ENCODE results near the gene ARMC8. TPM values are rescaled to one million over a fixed set of nuclear protein-coding genes. Genes with fewer than 3 reads are reported as not detected.
A peak's percentile ranks its signal among the peaks of the same experiment; 100 is the strongest.

Gene ARMC8
- total RNA-seq, 1 donor = 70.8 TPM

DNA sequence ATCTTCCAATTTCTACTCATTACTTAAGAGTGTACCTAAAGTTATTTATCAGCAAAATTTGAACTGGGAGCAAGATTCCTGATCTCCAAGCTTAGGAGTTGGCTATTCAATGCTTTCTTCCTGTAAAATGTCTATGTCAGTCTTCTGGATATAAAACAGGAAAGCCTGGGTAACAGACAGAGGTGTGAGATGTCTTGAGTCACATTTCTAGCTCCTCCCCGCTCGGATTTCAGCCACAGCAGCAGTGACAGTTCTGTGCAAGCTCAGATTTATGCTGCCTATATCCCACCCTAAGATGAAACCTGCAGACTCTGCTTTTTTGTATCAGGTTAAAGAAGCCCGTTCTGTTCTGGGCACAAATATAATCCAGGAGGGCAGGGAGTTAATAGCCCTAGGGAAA lies 2.1 kb upstream of the ARMC8 start:
- no peak overlapping the region for H3K4me3 ChIP-seq (ENCODE audit: low read depth, low read length)
- TF ChIP-seq CTCF (IDR thresholded peaks at IDR 0.05; ENCODE audit: insufficient read depth, low read depth, low read length) = no peak
- DNase-seq (ENCODE audit: low read depth) = peak; percentile 7

GRCh38 chr3:138186221-138186620 lies 880 bp upstream of the ARMC8 start:
- no peak overlapping the region for H3K4me3 ChIP-seq (ENCODE audit: low read depth, low read length)
- no peak for TF ChIP-seq CTCF (IDR thresholded peaks at IDR 0.05; ENCODE audit: insufficient read depth, low read depth, low read length)
- no peak for DNase-seq (ENCODE audit: low read depth)

GRCh38 chr3:138186803-138187295 lies 252 bp upstream of the ARMC8 start:
- no peak for TF ChIP-seq CTCF (IDR thresholded peaks at IDR 0.05; ENCODE audit: insufficient read depth, low read depth, low read length)

DNA sequence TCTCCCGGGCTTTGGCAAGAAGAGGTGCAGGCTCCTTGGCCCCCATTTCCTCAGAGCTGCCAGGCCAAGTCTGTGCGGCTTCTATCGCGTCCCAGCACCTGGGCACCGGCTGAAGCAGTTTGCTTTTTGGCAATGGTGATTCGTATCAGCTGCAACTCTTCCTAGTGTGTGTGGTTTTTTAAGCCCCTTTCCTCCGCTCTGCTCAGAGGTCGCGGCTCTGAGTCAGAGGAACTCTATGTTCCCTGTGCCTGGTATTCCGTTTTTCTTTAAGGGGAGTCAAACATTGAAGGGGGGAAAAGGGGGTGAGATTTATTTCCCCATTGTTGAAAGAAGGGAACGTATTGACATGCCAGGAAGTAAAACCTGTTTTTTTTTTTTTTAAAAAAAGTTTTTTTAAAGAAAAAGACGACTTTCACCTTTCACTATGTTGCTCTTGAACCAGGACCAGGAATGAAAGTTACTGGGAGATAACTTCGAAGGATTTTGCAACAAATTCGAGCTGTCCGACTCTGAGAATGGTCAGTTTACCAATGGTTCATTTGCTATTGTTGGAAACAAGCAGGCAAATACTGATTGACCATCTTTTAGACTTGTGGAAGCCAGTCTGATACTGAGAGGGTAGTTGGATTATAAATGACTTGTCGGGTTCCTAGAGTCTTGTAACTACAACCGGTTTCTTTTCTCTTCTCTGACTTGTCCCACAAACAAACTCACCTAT lies 1.1 kb downstream of the ARMC8 start:
- H3K4me3 ChIP-seq (ENCODE audit: low read depth, low read length) = peak overlapping the region; percentile 94
- no peak for TF ChIP-seq CTCF (IDR thresholded peaks at IDR 0.05; ENCODE audit: insufficient read depth, low read depth, low read length)
- peak; percentile 84 for DNase-seq (ENCODE audit: low read depth)

More at GRCh38 chr3:138186803-138187295, 252 bp upstream of the ARMC8 start:
- no peak for DNase-seq (ENCODE audit: low read depth)
- peak overlapping the region; percentile 94 for H3K4me3 ChIP-seq (ENCODE audit: low read depth, low read length)

DNA sequence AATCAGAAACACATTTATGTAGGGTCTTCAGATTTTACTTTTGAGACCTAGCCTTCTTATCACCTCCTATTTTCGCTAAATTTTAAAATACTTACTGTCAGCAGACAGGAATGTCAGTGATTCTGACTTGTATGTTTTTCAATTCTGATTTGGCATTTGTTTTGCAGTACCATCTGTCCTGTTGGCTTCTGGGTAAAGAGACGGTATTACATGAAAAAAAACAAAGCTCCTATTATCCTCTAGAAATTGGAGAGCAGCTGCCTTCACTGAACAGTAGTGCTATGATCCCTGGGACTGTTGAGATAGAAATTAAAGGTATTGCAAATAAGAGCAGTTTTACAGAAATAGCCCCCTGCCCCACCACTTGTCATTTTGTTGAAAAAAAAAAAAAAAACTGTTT lies 8.4 kb downstream of the ARMC8 start:
- DNase-seq (ENCODE audit: low read depth) = no peak
- TF ChIP-seq CTCF (IDR thresholded peaks at IDR 0.05; ENCODE audit: insufficient read depth, low read depth, low read length) = no peak
- no peak overlapping the region for H3K4me3 ChIP-seq (ENCODE audit: low read depth, low read length)

DNA sequence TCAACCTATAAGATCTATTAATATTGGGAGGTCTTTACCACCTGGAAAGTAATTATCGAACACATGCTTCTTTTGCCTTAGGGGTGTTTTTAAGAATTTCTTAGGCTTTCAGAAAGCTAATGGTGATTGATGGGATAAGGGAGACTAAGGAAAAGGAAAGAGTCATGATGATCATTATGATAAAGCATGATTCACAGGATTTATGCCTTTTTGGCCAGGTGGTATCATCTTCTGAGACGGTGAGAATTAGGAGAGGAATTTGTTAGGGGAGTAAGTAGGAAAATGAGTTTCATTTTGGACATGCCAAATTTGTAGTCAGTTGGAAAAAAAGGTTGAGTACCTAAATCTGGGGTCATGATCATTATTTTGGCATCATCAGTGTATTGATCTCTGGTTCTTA lies 8.9 kb downstream of the ARMC8 start:
- DNase-seq (ENCODE audit: low read depth) = no peak
- TF ChIP-seq CTCF (IDR thresholded peaks at IDR 0.05; ENCODE audit: insufficient read depth, low read depth, low read length) = no peak
- no peak overlapping the region for H3K4me3 ChIP-seq (ENCODE audit: low read depth, low read length)

DNA sequence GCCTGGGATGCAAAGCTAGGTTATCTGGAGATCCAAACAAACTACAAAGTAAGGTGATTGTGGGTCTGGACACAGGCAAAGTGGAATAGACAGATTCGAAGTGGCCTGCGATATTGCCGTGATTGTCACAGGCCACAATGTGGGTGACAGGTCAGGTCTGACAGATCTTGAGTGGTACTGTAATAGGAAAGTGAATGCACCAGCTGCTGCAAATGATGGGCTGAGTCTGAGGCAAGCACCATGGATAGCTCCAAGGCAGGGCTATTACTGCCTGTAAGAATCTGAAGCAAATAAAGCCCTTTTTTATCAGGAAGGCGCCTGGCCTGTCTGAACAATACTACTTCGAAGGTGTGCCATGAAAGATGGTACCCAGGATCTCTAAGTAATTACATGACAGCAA lies 10.0 kb downstream of the ARMC8 start:
- no peak overlapping the region for H3K4me3 ChIP-seq (ENCODE audit: low read depth, low read length)
- peak; percentile 36 for DNase-seq (ENCODE audit: low read depth)
- no peak for TF ChIP-seq CTCF (IDR thresholded peaks at IDR 0.05; ENCODE audit: insufficient read depth, low read depth, low read length)

All from fibroblast of villous mesenchyme (primary cell).